HCT116 (cell line): Measurements from ENCODE around the gene TACR2. TPM values are rescaled to one million over a fixed set of nuclear protein-coding genes. Genes with fewer than 3 reads are reported as not detected.

ENCODE experiments used
- ATAC-seq: fragments of 200-7000 bp; cut with Tn5 transposase; 2 replicates; pipeline ENCODE4 v1.9.1; 2020; ENCODE audit warnings: mild to moderate bottlenecking, moderate library complexity
- BruUV-seq: library from RNA; stranded (reverse); fragments of 400-500 nt; replicated peaks from 2 replicates; lab custom pipeline; 2021; lab: Mats Ljungman, UMichigan
- CTCF ChIA-PET: fragments of 300-600 bp; sonication (Branson Sonifier 250); formaldehyde crosslinking; loops from one replicate; lab custom pipeline; 2021; ENCODE audit warnings: antibody characterized with exemption; lab: Charles Lee
- POLR2A ChIA-PET: fragments of 300-600, 350-600 bp; sonication (Branson Sonifier 250); formaldehyde crosslinking; loops from one replicate; lab custom pipeline; 2021; ENCODE audit warnings: antibody characterized with exemption; lab: Charles Lee
- RAD21 ChIA-PET, 2 experiments: fragments of 300-600 bp; sonication (Branson Sonifier 250); formaldehyde crosslinking; loops; one replicate each; lab custom pipeline; 2023; ENCODE audit warnings: low total read pairs in 2 of 2; ENCODE audit not compliant: uncharacterized antibody in 2 of 2, unreplicated experiment in 2 of 2, low non-redundant PET in 1 of 2; lab: Charles Lee
- DNase-seq: peaks from one replicate; pipeline ENCODE4 v3.0.0-alpha.2; 2010; ENCODE audit warnings: low read depth, low spot score
- H2AFZ ChIP-seq: fragments of 200-600 bp; shearing (Covaris generic), sonication (generic); 2 replicates; pipeline ENCODE4 v1.6.1; 2017; ENCODE audit warnings: low read depth, mixed run types, mixed read lengths, antibody characterized with exemption, low read length; ENCODE audit not compliant: poor library complexity, severe bottlenecking
- H3K27ac ChIP-seq: 2 replicates; pipeline ENCODE4 v1.5.1; 2012; ENCODE audit warnings: low read depth, low read length
- H3K27me3 ChIP-seq: fragments of 200-600 bp; sonication (generic); 2 replicates; pipeline ENCODE4 v1.6.1; 2016; ENCODE audit warnings: mixed run types, low read length, mixed read lengths; ENCODE audit not compliant: insufficient read depth
- H3K36me3 ChIP-seq, 2 experiments: fragments of 200-500 bp in 1 of 2; fragments of 200-600 bp in 1 of 2; sonication (Bioruptor generic) in 1 of 2; sonication (generic) in 1 of 2; 2 replicates each; pipeline versions ENCODE4 v1.5.1 to v1.6.1; 2014 to 2016; ENCODE audit warnings: low read length in 2 of 2, inconsistent platforms in 1 of 2, mixed read lengths in 1 of 2, mixed run types in 1 of 2; ENCODE audit not compliant: insufficient read depth in 2 of 2, control insufficient read depth in 1 of 2
- H3K4me1 ChIP-seq, 2 experiments: fragments of 200-600 bp in 1 of 2; sonication (generic) in 1 of 2; 2 replicates each; pipeline versions ENCODE4 v1.5.1 to v1.6.1; 2012 to 2017; ENCODE audit warnings: low read length in 2 of 2, inconsistent platforms in 1 of 2, mild to moderate bottlenecking in 1 of 2, mixed read lengths in 1 of 2, mixed run types in 1 of 2, moderate library complexity in 1 of 2; ENCODE audit not compliant: insufficient read depth in 2 of 2, control insufficient read depth in 1 of 2
- H3K4me2 ChIP-seq: fragments of 200-600 bp; sonication (generic); 2 replicates; pipeline ENCODE4 v1.6.1; 2017; ENCODE audit warnings: mixed run types, low read length, mixed read lengths
- H3K4me3 ChIP-seq, 2 experiments: fragments of 200-600 bp in 1 of 2; sonication (generic) in 1 of 2; replicated peaks in 1 of 2; 2 replicates each; pipeline ENCODE4 v1.5.1; 2011 to 2016; ENCODE audit warnings: low read length in 2 of 2, control low read depth in 1 of 2, low read depth in 1 of 2, mild to moderate bottlenecking in 1 of 2, mixed read lengths in 1 of 2, mixed run types in 1 of 2
- H3K79me2 ChIP-seq: fragments of 200-600 bp; sonication (generic); 2 replicates; pipeline ENCODE4 v1.6.1; 2017; ENCODE audit warnings: mild to moderate bottlenecking, mixed run types, low read length, moderate library complexity, mixed read lengths; ENCODE audit not compliant: insufficient read depth
- H3K9ac ChIP-seq: fragments of 200-600 bp; sonication (generic); 2 replicates; pipeline ENCODE4 v1.6.1; 2016; ENCODE audit warnings: low read length, mixed read lengths
- H3K9me2 ChIP-seq: fragments of 200-600 bp; sonication (generic), shearing (Covaris generic); 2 replicates; pipeline ENCODE4 v1.6.1; 2017; ENCODE audit warnings: mixed run types, mild to moderate bottlenecking, moderate library complexity; ENCODE audit not compliant: insufficient read depth
- H3K9me3 ChIP-seq, 2 experiments: fragments of 200-500 bp in 1 of 2; fragments of 200-600 bp in 1 of 2; sonication (Bioruptor generic) in 1 of 2; sonication (generic) in 1 of 2; 2 replicates each; pipeline ENCODE4 v1.6.1; 2014 to 2017; ENCODE audit warnings: low read length in 2 of 2, mixed read lengths in 2 of 2, inconsistent platforms in 1 of 2, low read depth in 1 of 2, mild to moderate bottlenecking in 1 of 2, mixed run types in 1 of 2, moderate library complexity in 1 of 2; ENCODE audit not compliant: control insufficient read depth in 1 of 2, insufficient read depth in 1 of 2
- H4K20me1 ChIP-seq: fragments of 200-600 bp; sonication (generic), shearing (Covaris generic); 2 replicates; pipeline ENCODE4 v1.6.1; 2017; ENCODE audit warnings: mixed run types, mild to moderate bottlenecking, moderate library complexity; ENCODE audit not compliant: insufficient read depth
- CEBPB ChIP-seq: IDR thresholded peaks from 2 replicates; pipeline ENCODE4 v1.6.1; 2012; ENCODE audit warnings: low read depth
- EGR1 ChIP-seq: IDR thresholded peaks from 2 replicates; pipeline ENCODE4 v1.6.1; 2012; ENCODE audit warnings: low read depth
- ELF1 ChIP-seq: IDR thresholded peaks from 2 replicates; pipeline ENCODE4 v1.6.1; 2012; ENCODE audit warnings: low read depth, borderline replicate concordance
- EZH2phosphoT487 ChIP-seq: fragments of 200-600 bp; IDR thresholded peaks from 2 replicates; pipeline ENCODE4 v1.6.1; 2018; ENCODE audit warnings: antibody characterized with exemption, borderline replicate concordance
- FOSL1 ChIP-seq: IDR thresholded peaks from 2 replicates; pipeline ENCODE4 v1.6.1; 2012; ENCODE audit warnings: low read depth
- JUND ChIP-seq: IDR thresholded peaks from 2 replicates; pipeline ENCODE4 v1.6.1; 2012
- POLR2AphosphoS5 ChIP-seq: IDR thresholded peaks from 2 replicates; pipeline ENCODE4 v1.6.1; 2011; ENCODE audit warnings: mild to moderate bottlenecking, low read depth, low read length, moderate library complexity
- RAD21 ChIP-seq: IDR thresholded peaks from 2 replicates; pipeline ENCODE4 v1.6.1; 2012; ENCODE audit warnings: low read depth, mild to moderate bottlenecking
- SRF ChIP-seq: IDR thresholded peaks from 2 replicates; pipeline ENCODE4 v1.6.1; 2012; ENCODE audit warnings: low read depth
- TCF7L2 ChIP-seq: IDR thresholded peaks from 2 replicates; pipeline ENCODE4 v1.7.0; 2011; ENCODE audit warnings: borderline replicate concordance, inconsistent platforms; ENCODE audit not compliant: insufficient read depth, insufficient read length; ENCODE audit errors: extremely low read depth
- YY1 ChIP-seq: IDR thresholded peaks from 2 replicates; pipeline ENCODE4 v1.6.1; 2011; ENCODE audit warnings: low read length, low read depth, moderate library complexity, mild to moderate bottlenecking; ENCODE audit not compliant: insufficient replicate concordance; ENCODE audit errors: extremely low read depth
- ZNF274 ChIP-seq: fragments of 200-500 bp; sonication (Bioruptor generic); IDR thresholded peaks from 2 replicates; pipeline ENCODE4 v1.6.1; 2014; ENCODE audit warnings: mild to moderate bottlenecking, low read depth, low read length, inconsistent platforms
- intact Hi-C: fragments of 100-400 bp; cut with micrococcal nuclease; formaldehyde crosslinking; loops from 2 replicates; pipeline ENCODE4 v1.10.0; 2022
- total RNA-seq: library from RNA; stranded (reverse); gene quantifications from one replicate; pipeline ENCODE4 v1.2.1, GENCODE V29; 2021; ENCODE audit not compliant: unreplicated experiment
- TF ChIP-seq, protein P1 (sequence below): IDR thresholded peaks from 2 replicates; pipeline ENCODE4 v1.6.1; 2012; ENCODE audit warnings: low read depth
- TF ChIP-seq, protein P2 (sequence below): IDR thresholded peaks from 2 replicates; pipeline ENCODE4 v1.6.1; 2011; ENCODE audit warnings: mild to moderate bottlenecking, low read length, moderate library complexity; ENCODE audit not compliant: insufficient replicate concordance; ENCODE audit errors: extremely low read depth
- TF ChIP-seq, protein P3 (sequence below): IDR thresholded peaks from 2 replicates; pipeline ENCODE4 v1.6.1; 2012

Gene TACR2
- total RNA-seq, 1 experiment from 2014 or later: not detected

DNA sequence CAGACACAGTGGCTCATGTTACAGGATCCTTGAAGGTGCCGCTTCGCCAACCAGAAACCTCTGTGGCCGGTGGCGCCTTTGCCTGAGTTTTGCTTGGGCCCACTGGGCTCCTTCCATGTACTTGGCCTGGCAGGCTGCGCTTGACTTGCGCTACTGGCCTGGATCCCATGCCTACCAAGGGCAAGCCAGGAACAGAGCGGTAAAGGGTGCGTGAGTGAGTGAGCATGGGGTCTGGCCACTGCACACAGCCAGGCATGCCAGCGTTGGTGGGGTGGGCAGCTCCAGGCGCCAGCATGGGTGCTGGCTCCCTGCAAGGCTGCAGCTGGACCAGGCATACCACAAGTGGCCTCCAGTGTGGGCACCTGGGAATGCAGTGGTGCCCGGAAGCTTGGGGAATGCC is 18.2 kb upstream of the TACR2 start:
- intact Hi-C loops: no loop called here
- Histone ChIP-seq H3K79me2 (no peaks in the 10 kb centered on the region), H3K4me1 (peaks cover 18 to 25% of the 10 kb centered on the region in 2 experiments), H3K9ac (no peak overlapping the region), H3K27me3 (no peaks in the 10 kb centered on the region), H3K4me2 (no peak overlapping the region), H4K20me1 (no peaks in the 10 kb centered on the region), H3K9me2 (no peaks in the 10 kb centered on the region), H3K27ac (no peak overlapping the region), H3K9me3 (no peaks in the 10 kb centered on the region), H2AFZ (no peak overlapping the region), H3K4me3 (no peak overlapping the region), H3K36me3 (no peaks in the 10 kb centered on the region)
- no peak for TF ChIP-seq FOSL1
- no peak for TF ChIP-seq POLR2AphosphoS5
- TF ChIP-seq, protein P1, sequence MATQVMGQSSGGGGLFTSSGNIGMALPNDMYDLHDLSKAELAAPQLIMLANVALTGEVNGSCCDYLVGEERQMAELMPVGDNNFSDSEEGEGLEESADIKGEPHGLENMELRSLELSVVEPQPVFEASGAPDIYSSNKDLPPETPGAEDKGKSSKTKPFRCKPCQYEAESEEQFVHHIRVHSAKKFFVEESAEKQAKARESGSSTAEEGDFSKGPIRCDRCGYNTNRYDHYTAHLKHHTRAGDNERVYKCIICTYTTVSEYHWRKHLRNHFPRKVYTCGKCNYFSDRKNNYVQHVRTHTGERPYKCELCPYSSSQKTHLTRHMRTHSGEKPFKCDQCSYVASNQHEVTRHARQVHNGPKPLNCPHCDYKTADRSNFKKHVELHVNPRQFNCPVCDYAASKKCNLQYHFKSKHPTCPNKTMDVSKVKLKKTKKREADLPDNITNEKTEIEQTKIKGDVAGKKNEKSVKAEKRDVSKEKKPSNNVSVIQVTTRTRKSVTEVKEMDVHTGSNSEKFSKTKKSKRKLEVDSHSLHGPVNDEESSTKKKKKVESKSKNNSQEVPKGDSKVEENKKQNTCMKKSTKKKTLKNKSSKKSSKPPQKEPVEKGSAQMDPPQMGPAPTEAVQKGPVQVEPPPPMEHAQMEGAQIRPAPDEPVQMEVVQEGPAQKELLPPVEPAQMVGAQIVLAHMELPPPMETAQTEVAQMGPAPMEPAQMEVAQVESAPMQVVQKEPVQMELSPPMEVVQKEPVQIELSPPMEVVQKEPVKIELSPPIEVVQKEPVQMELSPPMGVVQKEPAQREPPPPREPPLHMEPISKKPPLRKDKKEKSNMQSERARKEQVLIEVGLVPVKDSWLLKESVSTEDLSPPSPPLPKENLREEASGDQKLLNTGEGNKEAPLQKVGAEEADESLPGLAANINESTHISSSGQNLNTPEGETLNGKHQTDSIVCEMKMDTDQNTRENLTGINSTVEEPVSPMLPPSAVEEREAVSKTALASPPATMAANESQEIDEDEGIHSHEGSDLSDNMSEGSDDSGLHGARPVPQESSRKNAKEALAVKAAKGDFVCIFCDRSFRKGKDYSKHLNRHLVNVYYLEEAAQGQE: no peak
- TF ChIP-seq TCF7L2: no peak
- TF ChIP-seq SRF: no peak
- no peak for TF ChIP-seq ELF1
- TF ChIP-seq CEBPB: no peak
- TF ChIP-seq, protein P2, sequence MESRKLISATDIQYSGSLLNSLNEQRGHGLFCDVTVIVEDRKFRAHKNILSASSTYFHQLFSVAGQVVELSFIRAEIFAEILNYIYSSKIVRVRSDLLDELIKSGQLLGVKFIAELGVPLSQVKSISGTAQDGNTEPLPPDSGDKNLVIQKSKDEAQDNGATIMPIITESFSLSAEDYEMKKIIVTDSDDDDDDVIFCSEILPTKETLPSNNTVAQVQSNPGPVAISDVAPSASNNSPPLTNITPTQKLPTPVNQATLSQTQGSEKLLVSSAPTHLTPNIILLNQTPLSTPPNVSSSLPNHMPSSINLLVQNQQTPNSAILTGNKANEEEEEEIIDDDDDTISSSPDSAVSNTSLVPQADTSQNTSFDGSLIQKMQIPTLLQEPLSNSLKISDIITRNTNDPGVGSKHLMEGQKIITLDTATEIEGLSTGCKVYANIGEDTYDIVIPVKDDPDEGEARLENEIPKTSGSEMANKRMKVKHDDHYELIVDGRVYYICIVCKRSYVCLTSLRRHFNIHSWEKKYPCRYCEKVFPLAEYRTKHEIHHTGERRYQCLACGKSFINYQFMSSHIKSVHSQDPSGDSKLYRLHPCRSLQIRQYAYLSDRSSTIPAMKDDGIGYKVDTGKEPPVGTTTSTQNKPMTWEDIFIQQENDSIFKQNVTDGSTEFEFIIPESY: no peak
- no peak for TF ChIP-seq ZNF274
- no peak for TF ChIP-seq JUND
- no peak for TF ChIP-seq EZH2phosphoT487
- no peak for TF ChIP-seq EGR1
- TF ChIP-seq, protein P3, sequence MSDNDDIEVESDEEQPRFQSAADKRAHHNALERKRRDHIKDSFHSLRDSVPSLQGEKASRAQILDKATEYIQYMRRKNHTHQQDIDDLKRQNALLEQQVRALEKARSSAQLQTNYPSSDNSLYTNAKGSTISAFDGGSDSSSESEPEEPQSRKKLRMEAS: no peak
- TF ChIP-seq YY1: no peak
- TF ChIP-seq RAD21: no peak
- ChIA-PET POLR2A (no interaction called here), RAD21 (no interaction called here), CTCF (no interaction called here)
- no TSS peak for BruUV-seq
- ATAC-seq: no peak
- no peak for DNase-seq
